ENCODE data around the gene FAM83F.

GRCh38 chr22:39984746-39985145 is 10.0 kb upstream of the FAM83F start:
- no peak for TF ChIP-seq EZH2 (IDR thresholded peaks at IDR 0.05)
- no peak for TF ChIP-seq POLR2AphosphoS5 (IDR thresholded peaks at IDR 0.05; ENCODE audit: borderline replicate concordance, low read depth, low read length)
- TF ChIP-seq FOXP2 (optimal IDR thresholded peaks at IDR 0.05; ENCODE audit: control extremely low read depth, extremely low read length, insufficient read depth), result no peak

Data from SK-N-MC (cell line).